ENCODE data around the gene STIM1. TPM values are rescaled to one million over a fixed set of nuclear protein-coding genes. Genes with fewer than 3 reads are reported as not detected.

The STIM1 gene
- total RNA-seq, 4 donors from 2014 or later = 50.1 to 112 (median 63.3) TPM

GRCh38 chr11:3879216-3879966 lies 23.9 kb downstream of the STIM1 start:
- no peak for DNase-seq
- no peak for TF ChIP-seq POLR2A (IDR thresholded peaks at IDR 0.05)
- no peak for TF ChIP-seq CTCF (IDR thresholded peaks at IDR 0.05)
- Histone ChIP-seq H3K27ac (peak overlapping the region in 3 of 4 donors; percentile 20 to 54 (median 29)), H3K36me3 (no peaks in the 10 kb centered on the region), H3K27me3 (no peaks in the 10 kb centered on the region), H3K9me3 (no peaks in the 10 kb centered on the region), H3K4me1 (peaks cover 25 to 80% (median 27%) of the 10 kb centered on the region in 3 donors), H3K4me3 (no peak overlapping the region)
- 44 to 59% methylated on average over 3 to 4 of the region's 4 CpGs for WGBS, 2 donors
- intact Hi-C loops (cut with DNase I) = no loop called here

- no peaks in the 10 kb centered on the region for H3K36me3 ChIP-seq
- no peak overlapping the region for H3K4me3 ChIP-seq
- H3K9me3 ChIP-seq = no peaks in the 10 kb centered on the region
- peak overlapping the region in 3 of 4 donors; percentile 20 to 54 (median 29) for H3K27ac ChIP-seq
- H3K4me1 ChIP-seq = peaks cover 25 to 76% (median 27%) of the 10 kb centered on the region in 3 donors
- no peaks in the 10 kb centered on the region for H3K27me3 ChIP-seq
- intact Hi-C loops (cut with DNase I) = no loop called here
- 50 to 53% methylated on average over 2 of the region's 2 CpGs for WGBS, 2 donors
- DNase-seq = no peak
- TF ChIP-seq POLR2A (IDR thresholded peaks at IDR 0.05) = no peak
- no peak for TF ChIP-seq CTCF (IDR thresholded peaks at IDR 0.05)
Observed at GRCh38 chr11:3879967-3880542, 24.6 kb downstream of the STIM1 start.

GRCh38 chr11:3880724-3881123 lies 25.3 kb downstream of the STIM1 start:
- Histone ChIP-seq H3K36me3 (no peaks in the 10 kb centered on the region), H3K4me3 (no peak overlapping the region), H3K27ac (peak overlapping the region in 3 of 4 donors; percentile 20 to 54 (median 29)), H3K9me3 (no peaks in the 10 kb centered on the region), H3K27me3 (no peaks in the 10 kb centered on the region), H3K4me1 (peaks cover 25 to 73% (median 27%) of the 10 kb centered on the region in 3 donors)
- WGBS, 2 donors = 40 to 52% methylated on average over 3 of the region's 3 CpGs
- intact Hi-C loops (cut with DNase I) = no loop called here
- no peak for DNase-seq
- TF ChIP-seq CTCF (IDR thresholded peaks at IDR 0.05) (no peak), POLR2A (IDR thresholded peaks at IDR 0.05) (no peak)

- no peak for DNase-seq
- intact Hi-C loops (cut with DNase I) = no loop called here
- Histone ChIP-seq H3K4me3 (no peak overlapping the region), H3K4me1 (peaks cover 17 to 60% (median 19%) of the 10 kb centered on the region in 3 donors), H3K9me3 (no peaks in the 10 kb centered on the region), H3K27me3 (no peaks in the 10 kb centered on the region), H3K27ac (no peak overlapping the region), H3K36me3 (no peaks in the 10 kb centered on the region)
- no peak for TF ChIP-seq CTCF (IDR thresholded peaks at IDR 0.05)
- no peak for TF ChIP-seq POLR2A (IDR thresholded peaks at IDR 0.05)
Observed at GRCh38 chr11:3882655-3883054, 27.2 kb downstream of the STIM1 start.

- no peaks in the 10 kb centered on the region for H3K27me3 ChIP-seq
- 69 to 75% methylated on average over 2 to 7 of the region's 7 CpGs for WGBS, 2 donors
Observed at GRCh38 chr11:3885855-3886254, 30.4 kb downstream of the STIM1 start.

More at GRCh38 chr11:3885855-3886254, 30.4 kb downstream of the STIM1 start:
- TF ChIP-seq POLR2A (IDR thresholded peaks at IDR 0.05) = no peak
- no peak for TF ChIP-seq CTCF (IDR thresholded peaks at IDR 0.05)
- intact Hi-C loops (cut with DNase I) = no loop called here
- H3K27ac ChIP-seq = no peak overlapping the region
- H3K36me3 ChIP-seq = no peaks in the 10 kb centered on the region
- no peak overlapping the region for H3K4me3 ChIP-seq
- no peak for DNase-seq
- H3K4me1 ChIP-seq = peaks cover 0 to 42% (median under 1%) of the 10 kb centered on the region in 3 donors
- H3K9me3 ChIP-seq = no peaks in the 10 kb centered on the region
